IPS DF 4.7 (cell line): Measurements from ENCODE around the gene ANKRD39.

ENCODE experiments used
- DNase-seq: peaks from one replicate; pipeline ENCODE4 v3.0.0-alpha.2; 2013; ENCODE audit warnings: low spot score; ENCODE audit errors: extremely low read depth

Gene ANKRD39

GRCh38 chr2:96856776-96857666 is 795 bp downstream of the ANKRD39 start:
- DNase-seq: no peak

- DNase-seq: no peak
Measured at GRCh38 chr2:96853321-96853720, 4.5 kb downstream of the ANKRD39 start.

- no peak for DNase-seq
Measured at GRCh38 chr2:96852667-96853066, 5.1 kb downstream of the ANKRD39 start.

- no peak for DNase-seq
Measured at GRCh38 chr2:96848264-96848663, 9.6 kb downstream of the ANKRD39 start.

GRCh38 chr2:96847586-96847985 is 10.2 kb downstream of the ANKRD39 start:
- no peak for DNase-seq

- DNase-seq: no peak
Measured at GRCh38 chr2:96846825-96847224, 11.0 kb downstream of the ANKRD39 start.

GRCh38 chr2:96844405-96844808 is 13.4 kb downstream of the ANKRD39 start:
- DNase-seq: no peak

- no peak for DNase-seq
Measured at GRCh38 chr2:96843538-96844268, 14.1 kb downstream of the ANKRD39 start, which contains the start of gene ANKRD23. Gene ANKRD23, minus strand, starts transcription at chr2:96844021. Its CDS starts 29 bp downstream, at chr2:96843992.

- DNase-seq: no peak
Measured at GRCh38 chr2:96842600-96842999, 15.2 kb downstream of the ANKRD39 start.

GRCh38 chr2:96841701-96842495 is 15.9 kb downstream of the ANKRD39 start:
- no peak for DNase-seq

GRCh38 chr2:96839875-96840850 is 17.7 kb downstream of the ANKRD39 start:
- no peak for DNase-seq

- DNase-seq: no peak
Measured at GRCh38 chr2:96839293-96839874, 18.4 kb downstream of the ANKRD39 start.

- no peak for DNase-seq
Measured at GRCh38 chr2:96838345-96839292, 19.2 kb downstream of the ANKRD39 start.

GRCh38 chr2:96837575-96837974 is 20.2 kb downstream of the ANKRD39 start:
- DNase-seq: no peak

GRCh38 chr2:96835830-96836229 is 22.0 kb downstream of the ANKRD39 start:
- no peak for DNase-seq

GRCh38 chr2:96832754-96833507 is 24.9 kb downstream of the ANKRD39 start:
- DNase-seq: no peak

- DNase-seq: no peak
Measured at GRCh38 chr2:96832408-96832753, 25.4 kb downstream of the ANKRD39 start.

GRCh38 chr2:96831679-96832078 is 26.1 kb downstream of the ANKRD39 start:
- DNase-seq: no peak
